HG03469 (cell line): ENCODE measurements around the gene EPO.
A peak's percentile ranks its signal among the peaks of the same experiment; 100 is the strongest.
"Not testable (repeated sequence)": the region's sequence is repeated elsewhere in the genome, so short reads cannot be mapped to it uniquely, and the experiment has no call there.

Source experiments
- ATAC-seq: cut with Tn5 transposase; IDR thresholded peaks from one replicate; pipeline ENCODE4 v1.9.1; 2021; ENCODE audit warnings: mild to moderate bottlenecking, moderate library complexity, moderate number of reproducible peaks; ENCODE audit not compliant: unreplicated experiment

Gene EPO

DNA sequence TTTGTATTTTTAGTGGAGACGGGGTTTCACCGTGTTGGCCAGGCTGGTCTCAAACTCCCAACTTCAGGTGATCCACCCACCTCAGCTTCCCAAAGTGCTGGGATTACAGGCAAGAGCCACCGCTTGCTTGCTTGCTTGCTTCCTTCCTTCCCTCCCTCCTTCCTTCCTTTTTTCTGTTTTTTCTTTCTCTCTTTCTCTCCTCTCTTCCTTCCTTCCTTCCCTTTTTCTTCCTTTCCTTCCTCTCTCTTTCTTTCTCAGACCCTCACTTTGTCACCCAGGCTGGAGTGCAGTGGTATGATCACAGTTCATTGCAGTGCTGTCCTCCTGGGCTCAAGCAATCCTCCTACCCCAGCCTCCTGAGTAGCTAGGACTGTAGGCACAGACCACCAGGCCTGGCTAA, 19.2 kb upstream of the EPO start:
- ATAC-seq = not testable (repeated sequence)

- ATAC-seq = peak; percentile 23
Measured at GRCh38 chr7:100705320-100705752, 14.9 kb upstream of the EPO start.

DNA sequence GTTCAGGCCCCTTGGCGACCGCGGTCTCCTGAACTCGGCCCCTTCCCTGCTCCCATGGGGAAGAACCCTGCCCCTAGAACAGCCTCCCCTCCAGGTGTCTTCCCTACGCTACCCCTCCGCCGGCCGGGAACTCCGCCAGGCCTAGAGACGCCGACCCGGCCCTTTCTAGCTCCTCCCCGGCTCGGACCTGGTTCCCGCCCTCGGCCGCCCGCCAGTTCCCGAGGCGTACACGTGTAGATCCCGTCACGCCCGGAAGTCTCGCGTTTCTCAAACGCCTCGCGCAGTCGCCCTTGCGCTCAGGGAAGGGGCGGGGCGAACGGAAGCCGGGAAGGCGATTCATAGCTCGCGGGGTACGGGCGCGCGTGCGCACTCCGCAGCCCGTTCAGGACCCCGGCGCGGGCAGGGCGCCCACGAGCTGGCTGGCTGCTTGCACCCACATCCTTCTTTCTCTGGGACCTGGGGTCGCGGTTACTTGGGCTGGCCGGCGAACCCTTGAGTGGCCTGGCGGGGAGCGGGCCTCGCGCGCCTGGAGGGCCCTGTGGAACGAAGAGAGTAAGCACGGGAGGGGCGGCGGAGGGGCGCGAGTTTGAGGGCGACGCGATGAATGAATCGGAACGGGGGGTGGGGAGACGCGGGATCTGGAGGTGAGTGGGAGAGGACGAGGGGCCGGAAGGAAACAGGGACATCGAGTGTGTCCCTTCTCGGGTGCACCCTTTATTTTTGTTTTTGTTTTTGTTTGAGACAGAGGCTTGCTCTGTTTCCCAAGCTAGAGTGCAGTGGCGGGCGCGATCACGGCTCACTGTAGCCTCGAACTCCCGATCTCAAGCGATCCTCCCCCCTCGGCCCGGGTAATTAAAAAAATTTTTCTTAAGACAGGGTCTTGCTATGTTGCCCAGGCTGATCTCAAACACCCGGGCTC, 14.3 kb upstream of the EPO start, which contains the start of gene POP7:
POP7 (plus strand) TSS at position 369 of the 919 bp plus-strand sequence. CDS start 710 bp downstream, outside the sequence.
- peak; percentile 71 for ATAC-seq

DNA sequence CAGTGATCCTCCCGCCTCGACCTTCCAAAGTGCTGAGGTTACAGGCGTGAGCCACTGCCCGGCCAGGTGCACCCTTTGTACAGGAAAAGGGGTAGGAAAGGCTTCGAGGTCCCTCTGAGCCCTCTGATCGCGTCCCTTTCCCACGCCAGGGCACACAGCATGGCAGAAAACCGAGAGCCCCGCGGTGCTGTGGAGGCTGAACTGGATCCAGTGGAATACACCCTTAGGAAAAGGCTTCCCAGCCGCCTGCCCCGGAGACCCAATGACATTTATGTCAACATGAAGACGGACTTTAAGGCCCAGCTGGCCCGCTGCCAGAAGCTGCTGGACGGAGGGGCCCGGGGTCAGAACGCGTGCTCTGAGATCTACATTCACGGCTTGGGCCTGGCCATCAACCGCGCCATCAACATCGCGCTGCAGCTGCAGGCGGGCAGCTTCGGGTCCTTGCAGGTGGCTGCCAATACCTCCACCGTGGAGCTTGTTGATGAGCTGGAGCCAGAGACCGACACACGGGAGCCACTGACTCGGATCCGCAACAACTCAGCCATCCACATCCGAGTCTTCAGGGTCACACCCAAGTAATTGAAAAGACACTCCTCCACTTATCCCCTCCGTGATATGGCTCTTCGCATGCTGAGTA, 13.5 kb upstream of the EPO start:
- ATAC-seq = no peak

- ATAC-seq = no peak
Measured at GRCh38 chr7:100708395-100708794, 11.9 kb upstream of the EPO start.

DNA sequence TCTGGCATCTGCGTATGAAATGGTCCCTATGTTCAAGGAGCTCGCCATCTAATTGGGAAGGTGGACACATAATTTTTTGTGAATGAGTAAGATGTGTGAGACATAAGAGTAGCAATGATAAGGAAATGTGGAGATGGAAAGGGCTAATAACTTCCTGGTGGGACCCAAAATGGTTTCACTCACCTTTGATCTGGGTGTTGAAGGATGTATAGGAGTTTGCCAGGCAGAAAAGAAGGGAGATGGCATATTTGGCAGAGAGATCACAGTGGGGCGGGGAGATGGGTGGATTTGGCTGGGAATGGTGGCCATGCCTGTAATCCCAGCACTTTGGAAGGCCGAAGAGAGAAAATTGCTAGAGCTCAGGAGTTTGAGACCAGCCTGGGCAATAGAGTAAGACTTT, 9.8 kb upstream of the EPO start:
- ATAC-seq = no peak

- ATAC-seq = no peak
Measured at GRCh38 chr7:100711369-100711768, 8.9 kb upstream of the EPO start.

- ATAC-seq = no peak
Measured at GRCh38 chr7:100714725-100715124, 5.5 kb upstream of the EPO start.

DNA sequence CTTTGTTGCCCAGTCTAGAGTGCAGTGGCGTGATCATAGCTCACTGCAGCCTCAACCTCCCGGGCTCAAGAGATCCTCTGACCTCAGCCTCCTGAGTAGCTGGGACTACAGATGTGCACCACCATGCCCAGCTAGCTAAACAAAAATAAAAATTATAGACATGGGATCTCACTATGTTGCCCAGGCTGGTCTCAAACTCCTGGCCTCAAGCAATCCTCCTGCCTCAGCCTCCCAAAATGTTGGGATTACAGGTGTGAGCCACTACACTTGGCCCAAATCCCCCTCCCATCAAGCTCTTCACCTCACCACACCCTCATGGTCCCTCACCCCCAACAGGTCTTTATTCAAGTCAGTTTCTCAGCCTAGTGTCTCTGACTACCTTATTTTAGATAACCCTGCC, 3.2 kb upstream of the EPO start:
- ATAC-seq = not testable (repeated sequence)

- no peak for ATAC-seq
Measured at GRCh38 chr7:100719523-100720278, 567 bp upstream of the EPO start.

GRCh38 chr7:100720671-100721504, 620 bp downstream of the EPO start:
- ATAC-seq = no peak

DNA sequence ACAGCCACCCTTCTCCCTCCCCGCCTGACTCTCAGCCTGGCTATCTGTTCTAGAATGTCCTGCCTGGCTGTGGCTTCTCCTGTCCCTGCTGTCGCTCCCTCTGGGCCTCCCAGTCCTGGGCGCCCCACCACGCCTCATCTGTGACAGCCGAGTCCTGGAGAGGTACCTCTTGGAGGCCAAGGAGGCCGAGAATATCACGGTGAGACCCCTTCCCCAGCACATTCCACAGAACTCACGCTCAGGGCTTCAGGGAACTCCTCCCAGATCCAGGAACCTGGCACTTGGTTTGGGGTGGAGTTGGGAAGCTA, 1.2 kb downstream of the EPO start:
- ATAC-seq = no peak

DNA sequence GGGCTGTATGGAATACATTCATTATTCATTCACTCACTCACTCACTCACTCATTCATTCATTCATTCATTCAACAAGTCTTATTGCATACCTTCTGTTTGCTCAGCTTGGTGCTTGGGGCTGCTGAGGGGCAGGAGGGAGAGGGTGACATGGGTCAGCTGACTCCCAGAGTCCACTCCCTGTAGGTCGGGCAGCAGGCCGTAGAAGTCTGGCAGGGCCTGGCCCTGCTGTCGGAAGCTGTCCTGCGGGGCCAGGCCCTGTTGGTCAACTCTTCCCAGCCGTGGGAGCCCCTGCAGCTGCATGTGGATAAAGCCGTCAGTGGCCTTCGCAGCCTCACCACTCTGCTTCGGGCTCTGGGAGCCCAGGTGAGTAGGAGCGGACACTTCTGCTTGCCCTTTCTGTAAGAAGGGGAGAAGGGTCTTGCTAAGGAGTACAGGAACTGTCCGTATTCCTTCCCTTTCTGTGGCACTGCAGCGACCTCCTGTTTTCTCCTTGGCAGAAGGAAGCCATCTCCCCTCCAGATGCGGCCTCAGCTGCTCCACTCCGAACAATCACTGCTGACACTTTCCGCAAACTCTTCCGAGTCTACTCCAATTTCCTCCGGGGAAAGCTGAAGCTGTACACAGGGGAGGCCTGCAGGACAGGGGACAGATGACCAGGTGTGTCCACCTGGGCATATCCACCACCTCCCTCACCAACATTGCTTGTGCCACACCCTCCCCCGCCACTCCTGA, 2.4 kb downstream of the EPO start:
- no peak for ATAC-seq

GRCh38 chr7:100723732-100724275, 3.5 kb downstream of the EPO start:
- no peak for ATAC-seq

- not testable (repeated sequence) for ATAC-seq
Measured at GRCh38 chr7:100724364-100724763, 4.1 kb downstream of the EPO start.

DNA sequence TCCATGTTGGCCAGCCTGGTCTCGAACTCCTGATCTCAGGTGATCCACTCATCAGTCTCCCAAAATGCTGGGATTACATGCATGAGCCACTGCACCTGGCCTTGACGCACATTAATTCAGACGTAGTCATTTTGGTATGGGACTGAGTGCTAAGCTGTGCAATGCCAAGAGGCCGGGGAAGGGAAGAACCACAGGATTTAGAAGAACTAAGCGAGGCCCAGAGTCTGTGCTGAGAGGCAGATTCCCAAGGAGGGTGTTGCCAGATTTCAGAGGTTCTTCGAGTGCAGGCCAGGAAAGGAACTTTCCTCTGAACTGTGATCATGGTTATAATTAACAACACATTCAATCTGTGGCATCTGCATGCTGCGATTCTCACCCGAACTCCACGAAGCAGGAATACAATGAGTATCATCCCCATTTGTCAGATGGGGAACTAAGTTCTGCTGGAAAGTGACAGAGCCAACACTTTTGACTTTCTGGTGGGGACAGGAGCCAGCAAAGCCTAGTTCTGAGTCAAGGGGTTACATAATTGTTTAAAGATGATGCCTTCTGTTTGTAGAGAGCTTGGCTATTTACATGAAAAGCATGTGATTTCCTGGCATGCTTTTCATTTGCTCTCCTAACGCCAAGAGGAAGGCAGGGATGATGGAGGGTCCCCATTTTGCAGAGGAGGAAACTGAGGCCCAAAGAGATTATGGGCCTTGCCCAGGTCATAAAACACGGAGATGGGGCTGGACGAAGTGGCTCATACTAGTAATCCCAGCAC, 6.9 kb downstream of the EPO start:
- no peak for ATAC-seq

DNA sequence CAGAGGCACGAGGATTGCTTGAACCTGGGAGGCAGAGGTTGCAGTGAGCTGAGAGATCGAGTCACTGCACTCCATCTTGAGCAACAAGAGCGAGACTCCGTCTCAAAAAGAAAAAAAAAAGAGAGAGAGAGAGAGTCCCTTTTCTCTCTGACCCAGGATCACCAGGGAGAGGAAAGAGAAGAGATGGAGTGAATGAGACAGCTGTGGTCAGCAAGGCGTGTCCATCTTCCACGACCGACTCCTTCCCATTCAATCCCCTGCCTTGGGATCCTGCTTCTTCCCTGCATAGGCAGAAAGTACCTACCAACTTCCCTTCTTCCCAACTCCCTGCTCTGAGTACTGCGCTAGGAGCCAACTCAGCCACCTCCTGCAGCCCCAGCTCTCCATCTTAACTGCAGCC, 7.9 kb downstream of the EPO start:
- no peak for ATAC-seq

DNA sequence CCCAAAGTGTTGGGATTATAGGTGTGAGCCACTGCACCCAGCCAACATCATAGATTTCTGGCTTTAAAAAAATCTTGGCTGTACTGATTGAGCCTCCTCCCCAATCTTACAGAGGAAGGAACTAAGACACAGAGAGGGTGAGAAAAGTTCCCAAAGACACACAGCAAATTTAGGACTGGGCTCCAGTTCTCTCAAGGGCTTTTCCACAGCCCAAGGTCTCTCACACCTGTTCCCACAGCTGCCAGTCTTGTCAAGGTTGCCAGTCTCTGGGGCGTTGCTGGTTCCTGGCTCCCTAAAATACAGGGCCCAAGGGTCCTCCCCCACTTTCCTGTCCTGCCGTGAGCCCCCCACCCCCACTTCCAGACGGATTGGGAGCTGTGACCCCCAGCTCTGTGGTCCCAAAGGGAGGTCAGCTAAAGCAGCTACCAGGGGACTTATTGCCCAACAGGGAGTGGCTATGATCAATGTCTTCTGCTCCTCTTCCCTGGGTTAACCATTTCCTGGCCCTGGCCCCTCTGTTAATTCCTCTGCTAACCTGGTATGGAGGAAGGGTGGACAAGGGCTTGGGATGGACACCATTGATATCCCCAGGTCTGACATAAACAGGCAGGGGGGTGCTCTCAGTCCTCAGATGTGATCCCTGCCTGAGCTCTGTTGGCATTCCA, 10.0 kb downstream of the EPO start:
- ATAC-seq = no peak
